ENCODE measurements around the gene GRID2.

DNA sequence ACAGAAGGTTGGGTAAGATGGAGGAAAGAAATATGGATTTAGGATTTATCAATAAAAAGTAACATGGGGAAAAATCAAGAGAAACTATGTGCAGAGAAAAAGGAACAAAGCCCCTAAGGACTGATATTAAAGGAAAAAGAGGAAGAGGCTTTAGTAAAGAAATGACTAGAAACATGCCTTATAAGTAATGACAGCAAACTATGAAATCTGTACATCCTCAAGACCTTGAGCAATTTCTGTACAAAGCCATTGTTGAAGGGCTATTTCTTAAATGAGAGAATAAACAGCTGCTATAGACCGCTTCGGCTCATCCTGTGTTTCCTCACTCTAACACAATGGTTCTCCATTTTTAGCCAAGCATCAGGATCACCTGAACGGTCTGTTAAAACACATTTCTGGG, 1344.5 kb downstream of the GRID2 start:
- TF ChIP-seq, protein P1, sequence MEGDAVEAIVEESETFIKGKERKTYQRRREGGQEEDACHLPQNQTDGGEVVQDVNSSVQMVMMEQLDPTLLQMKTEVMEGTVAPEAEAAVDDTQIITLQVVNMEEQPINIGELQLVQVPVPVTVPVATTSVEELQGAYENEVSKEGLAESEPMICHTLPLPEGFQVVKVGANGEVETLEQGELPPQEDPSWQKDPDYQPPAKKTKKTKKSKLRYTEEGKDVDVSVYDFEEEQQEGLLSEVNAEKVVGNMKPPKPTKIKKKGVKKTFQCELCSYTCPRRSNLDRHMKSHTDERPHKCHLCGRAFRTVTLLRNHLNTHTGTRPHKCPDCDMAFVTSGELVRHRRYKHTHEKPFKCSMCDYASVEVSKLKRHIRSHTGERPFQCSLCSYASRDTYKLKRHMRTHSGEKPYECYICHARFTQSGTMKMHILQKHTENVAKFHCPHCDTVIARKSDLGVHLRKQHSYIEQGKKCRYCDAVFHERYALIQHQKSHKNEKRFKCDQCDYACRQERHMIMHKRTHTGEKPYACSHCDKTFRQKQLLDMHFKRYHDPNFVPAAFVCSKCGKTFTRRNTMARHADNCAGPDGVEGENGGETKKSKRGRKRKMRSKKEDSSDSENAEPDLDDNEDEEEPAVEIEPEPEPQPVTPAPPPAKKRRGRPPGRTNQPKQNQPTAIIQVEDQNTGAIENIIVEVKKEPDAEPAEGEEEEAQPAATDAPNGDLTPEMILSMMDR (IDR thresholded peaks at IDR 0.05) = no peak
- no peak for TF ChIP-seq ZFX (IDR thresholded peaks at IDR 0.05; ENCODE audit: borderline replicate concordance)
